GM21515 (cell line): ENCODE data around the gene SND1.

Experiments used
- ATAC-seq: cut with Tn5 transposase; IDR thresholded peaks from one replicate; pipeline ENCODE4 v1.9.1; 2021; ENCODE audit not compliant: unreplicated experiment

Gene SND1

GRCh38 chr7:127924874-127925273 lies 272.9 kb downstream of the SND1 start:
- ATAC-seq: no peak

- ATAC-seq: no peak
These were observed 275.3 kb downstream of the SND1 start for GRCh38 chr7:127927348-127927696.

GRCh38 chr7:127928222-127928621 lies 276.2 kb downstream of the SND1 start:
- no peak for ATAC-seq

GRCh38 chr7:127928852-127929251 lies 276.9 kb downstream of the SND1 start:
- no peak for ATAC-seq

- ATAC-seq: no peak
These were observed 278.6 kb downstream of the SND1 start for GRCh38 chr7:127930341-127931328.

GRCh38 chr7:127932076-127932475 lies 280.1 kb downstream of the SND1 start:
- no peak for ATAC-seq

- no peak for ATAC-seq
These were observed 280.5 kb downstream of the SND1 start for GRCh38 chr7:127932496-127932895.

- no peak for ATAC-seq
These were observed 281.2 kb downstream of the SND1 start for GRCh38 chr7:127933146-127933545.

GRCh38 chr7:127934711-127935110 lies 282.7 kb downstream of the SND1 start:
- ATAC-seq: no peak

GRCh38 chr7:127935847-127936376 lies 283.9 kb downstream of the SND1 start:
- ATAC-seq: no peak

- no peak for ATAC-seq
These were observed 285.2 kb downstream of the SND1 start for GRCh38 chr7:127937066-127937680.

GRCh38 chr7:127938588-127938987 lies 286.6 kb downstream of the SND1 start:
- no peak for ATAC-seq

- no peak for ATAC-seq
These were observed 288.6 kb downstream of the SND1 start for GRCh38 chr7:127940381-127941160.

- no peak for ATAC-seq
These were observed 289.6 kb downstream of the SND1 start for GRCh38 chr7:127941476-127942210.

- ATAC-seq: no peak
These were observed 291.8 kb downstream of the SND1 start for GRCh38 chr7:127943541-127944521.

- ATAC-seq: no peak
These were observed 294.1 kb downstream of the SND1 start for GRCh38 chr7:127946111-127946510.

GRCh38 chr7:127946847-127947246 lies 294.9 kb downstream of the SND1 start:
- no peak for ATAC-seq

GRCh38 chr7:127948312-127948711 lies 296.3 kb downstream of the SND1 start:
- no peak for ATAC-seq

- no peak for ATAC-seq
These were observed 296.9 kb downstream of the SND1 start for GRCh38 chr7:127948930-127949329.
